ENCODE results near the gene TMEM181. TPM values are rescaled to one million over a fixed set of nuclear protein-coding genes. Genes with fewer than 3 reads are reported as not detected.

Gene TMEM181
- total RNA-seq, 1 experiment from 2014 or later: 31.6 TPM

- BruUV-seq (replicated peaks): no TSS peak
- no peak for DNase-seq (ENCODE audit: low spot score)
- no peak overlapping the region for H3K4me3 ChIP-seq (ENCODE audit: low read depth, low read length, poor library complexity, severe bottlenecking)
- no peaks in the 10 kb centered on the region for H3K27me3 ChIP-seq (replicated peaks; ENCODE audit: insufficient read depth, low read depth, low read length, poor library complexity)
- intact Hi-C loops (cut with micrococcal nuclease; ENCODE audit: unreplicated experiment): no loop called here
- CTCF ChIA-PET: no interaction called here
- H3K4me1 ChIP-seq (ENCODE audit: insufficient read depth, low read length, poor library complexity, severe bottlenecking): no peaks in the 10 kb centered on the region
- no peaks in the 10 kb centered on the region for H3K9me3 ChIP-seq (ENCODE audit: low read depth, low read length, poor library complexity, severe bottlenecking)
- no peak overlapping the region for H3K27ac ChIP-seq (ENCODE audit: low read depth, low read length, poor library complexity, severe bottlenecking)
- POLR2A ChIA-PET (ENCODE audit: low non-redundant PET): no interaction called here
- no peaks in the 10 kb centered on the region for H3K36me3 ChIP-seq (ENCODE audit: insufficient read depth, low read length, poor library complexity, severe bottlenecking)
- TF ChIP-seq CTCF (conservative IDR thresholded peaks at IDR 0.05; ENCODE audit: low read depth, low read length): no peak
- no peak for TF ChIP-seq EZH2 (IDR thresholded peaks at IDR 0.05; ENCODE audit: borderline replicate concordance, low read depth, low read length, poor library complexity, severe bottlenecking)
Observed at GRCh38 chr6:158680015-158680414, 120.1 kb downstream of the TMEM181 start.

- no TSS peak for BruUV-seq (replicated peaks)
- Histone ChIP-seq H3K27ac (ENCODE audit: low read depth, low read length, poor library complexity, severe bottlenecking) (no peak overlapping the region), H3K4me1 (ENCODE audit: insufficient read depth, low read length, poor library complexity, severe bottlenecking) (no peaks in the 10 kb centered on the region), H3K27me3 (replicated peaks; ENCODE audit: insufficient read depth, low read depth, low read length, poor library complexity) (no peaks in the 10 kb centered on the region), H3K9me3 (ENCODE audit: low read depth, low read length, poor library complexity, severe bottlenecking) (no peaks in the 10 kb centered on the region), H3K4me3 (ENCODE audit: low read depth, low read length, poor library complexity, severe bottlenecking) (no peak overlapping the region), H3K36me3 (ENCODE audit: insufficient read depth, low read length, poor library complexity, severe bottlenecking) (no peaks in the 10 kb centered on the region)
- ChIA-PET POLR2A (ENCODE audit: low non-redundant PET) (no interaction called here), CTCF (no interaction called here)
- DNase-seq (ENCODE audit: low spot score): no peak
- TF ChIP-seq CTCF (conservative IDR thresholded peaks at IDR 0.05; ENCODE audit: low read depth, low read length) (no peak), EZH2 (IDR thresholded peaks at IDR 0.05; ENCODE audit: borderline replicate concordance, low read depth, low read length, poor library complexity, severe bottlenecking) (no peak)
- intact Hi-C loops (cut with micrococcal nuclease; ENCODE audit: unreplicated experiment): no loop called here
Observed at GRCh38 chr6:158680481-158680880, 120.6 kb downstream of the TMEM181 start.

GRCh38 chr6:158684311-158684710 is 124.4 kb downstream of the TMEM181 start:
- no peak overlapping the region for H3K4me3 ChIP-seq (ENCODE audit: low read depth, low read length, poor library complexity, severe bottlenecking)
- TF ChIP-seq EZH2 (IDR thresholded peaks at IDR 0.05; ENCODE audit: borderline replicate concordance, low read depth, low read length, poor library complexity, severe bottlenecking): no peak
- no peak for TF ChIP-seq CTCF (conservative IDR thresholded peaks at IDR 0.05; ENCODE audit: low read depth, low read length)
- intact Hi-C loops (cut with micrococcal nuclease; ENCODE audit: unreplicated experiment): no loop called here
- BruUV-seq (replicated peaks): no TSS peak
- ChIA-PET POLR2A (ENCODE audit: low non-redundant PET) (no interaction called here), CTCF (no interaction called here)
- no peaks in the 10 kb centered on the region for H3K4me1 ChIP-seq (ENCODE audit: insufficient read depth, low read length, poor library complexity, severe bottlenecking)
- no peaks in the 10 kb centered on the region for H3K36me3 ChIP-seq (ENCODE audit: insufficient read depth, low read length, poor library complexity, severe bottlenecking)
- H3K9me3 ChIP-seq (ENCODE audit: low read depth, low read length, poor library complexity, severe bottlenecking): no peaks in the 10 kb centered on the region
- no peak overlapping the region for H3K27ac ChIP-seq (ENCODE audit: low read depth, low read length, poor library complexity, severe bottlenecking)
- H3K27me3 ChIP-seq (replicated peaks; ENCODE audit: insufficient read depth, low read depth, low read length, poor library complexity): no peaks in the 10 kb centered on the region
- DNase-seq (ENCODE audit: low spot score): no peak
